Small intestine (tissue), 7 donors: ENCODE data around the gene GNAS. TPM values are rescaled to one million over a fixed set of nuclear protein-coding genes. Genes with fewer than 3 reads are reported as not detected.

Experiments used
- DNase-seq, 2 donors: peaks; one replicate each; pipeline versions ENCODE4 v3.0.0 to v3.0.0-alpha.2; 2013
- FAIRE-seq: peaks from 2 replicates; lab custom pipeline; 2012; peaks lifted over from hg19 to GRCh38; lab: Jason Lieb, UNC
- H3K27ac ChIP-seq, 3 donors: one replicate each; pipeline ENCODE4 v1.5.1; 2013; ENCODE audit warnings: low read length in 2 of 3, mild to moderate bottlenecking in 2 of 3, control low read depth in 1 of 3, inconsistent platforms in 1 of 3, low read depth in 1 of 3, moderate library complexity in 1 of 3
- H3K27me3 ChIP-seq, 3 donors: one replicate each; pipeline ENCODE4 v1.6.1; 2013; ENCODE audit warnings: low read length in 3 of 3, inconsistent platforms in 1 of 3; ENCODE audit not compliant: control insufficient read depth in 3 of 3, insufficient read depth in 3 of 3
- H3K36me3 ChIP-seq, 3 donors: one replicate each; pipeline ENCODE4 v1.6.1; 2013; ENCODE audit warnings: low read length in 3 of 3, inconsistent platforms in 1 of 3, low read depth in 1 of 3, mild to moderate bottlenecking in 1 of 3, moderate library complexity in 1 of 3; ENCODE audit not compliant: control insufficient read depth in 3 of 3, insufficient read depth in 2 of 3
- H3K4me1 ChIP-seq, 3 donors: one replicate each; pipeline ENCODE4 v1.6.1; 2013; ENCODE audit warnings: low read length in 2 of 3, inconsistent platforms in 1 of 3, low read depth in 1 of 3, mild to moderate bottlenecking in 1 of 3, moderate library complexity in 1 of 3; ENCODE audit not compliant: control insufficient read depth in 3 of 3, insufficient read depth in 2 of 3
- H3K4me3 ChIP-seq, 3 donors: one replicate each; pipeline ENCODE4 v1.5.1; 2013; ENCODE audit warnings: low read length in 3 of 3, control low read depth in 1 of 3, inconsistent platforms in 1 of 3, low read depth in 1 of 3, mild to moderate bottlenecking in 1 of 3, moderate library complexity in 1 of 3
- H3K9me3 ChIP-seq, 2 donors: one replicate each; pipeline ENCODE4 v1.6.1; 2013; ENCODE audit warnings: low read depth in 1 of 2, low read length in 1 of 2; ENCODE audit not compliant: control insufficient read depth in 2 of 2, insufficient read depth in 1 of 2
- WGBS, 3 donors: extraction: QIAGEN DNeasy Blood & Tissue Kit; methylation state at CpG; one replicate each; pipeline ENCODE4 v1.1.7; 2013; 5-methylcytosine and 5-hydroxymethylcytosine counted together
- polyA plus RNA-seq, 4 donors: library from polyadenylated mRNA; stranded (reverse) in 3 of 4; unstranded in 1 of 4; fragments of 200-250 nt in 3 of 4; fragments of 120-200 nt in 1 of 4; gene quantifications; one replicate each; pipeline versions ENCODE4 v1.2.1 to v1.2.3, GENCODE V29; 2013
- donor health status: healthy with polysubstance abuse.
- donor health status: control.
- donor health status: control.
- donor health status: Bipolar disorder and iron deficiency.
- donor health status: healthy.

Gene GNAS
- polyA plus RNA-seq, 4 donors = 493 to 875 (median 655) TPM

GRCh38 chr20:58882704-58883089 is 30.2 kb downstream of the GNAS start:
- no peak for FAIRE-seq
- no peak for DNase-seq
- 82 to 95% (median 95%) methylated on average over 5 of the region's 5 CpGs for WGBS, 3 donors
- no peaks in the 10 kb centered on the region for H3K36me3 ChIP-seq
- peaks cover 0 to 2% of the 10 kb centered on the region in 2 donors for H3K9me3 ChIP-seq
- no peaks in the 10 kb centered on the region for H3K4me1 ChIP-seq
- no peaks in the 10 kb centered on the region for H3K27me3 ChIP-seq
- H3K4me3 ChIP-seq = no peak overlapping the region
- no peak overlapping the region for H3K27ac ChIP-seq

DNA sequence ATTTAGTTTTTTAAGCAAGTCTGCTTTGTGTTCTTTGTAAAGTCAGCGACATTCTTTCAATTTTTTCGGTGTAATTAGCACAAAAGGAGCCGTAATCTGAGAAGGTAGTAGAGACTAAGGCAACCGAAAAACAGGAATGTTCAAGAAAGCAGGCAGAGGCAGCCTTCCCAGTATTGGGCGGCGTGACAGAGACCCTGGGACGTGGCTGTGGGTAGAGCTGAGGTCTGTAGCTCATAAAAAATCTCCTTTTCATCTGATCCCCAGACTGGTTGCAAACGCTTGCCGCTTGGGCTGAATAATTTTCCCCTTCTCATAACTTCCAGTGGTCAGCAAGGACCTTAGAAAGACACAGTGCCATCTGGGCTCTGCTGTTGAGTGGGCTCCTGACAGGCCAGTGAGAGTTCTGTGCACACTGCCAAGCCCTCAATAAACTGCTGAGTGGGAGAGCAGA is 30.8 kb downstream of the GNAS start:
- 85 to 95% (median 92%) methylated on average over 9 of the region's 9 CpGs for WGBS, 3 donors

DNA sequence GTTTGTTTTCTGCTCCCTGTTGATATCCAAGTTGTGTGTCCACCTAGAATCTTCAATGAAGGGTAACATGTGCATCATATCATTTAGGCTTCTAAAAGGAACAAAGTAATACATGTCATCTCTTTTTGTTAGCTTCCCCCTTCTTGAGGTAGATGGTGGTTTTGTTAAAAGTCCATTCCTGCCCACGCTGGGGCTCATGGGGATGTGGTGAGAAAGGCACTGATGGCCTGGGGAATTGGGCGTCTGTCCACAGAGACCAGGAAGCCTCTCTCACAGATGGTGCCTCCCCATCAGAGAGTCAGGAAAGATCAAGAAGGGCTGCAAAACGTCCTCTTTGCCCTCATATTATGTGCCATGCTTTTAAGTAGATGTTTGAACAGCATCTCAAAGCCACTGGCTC is 32.5 kb downstream of the GNAS start:
- Histone ChIP-seq H3K27ac (no peak overlapping the region), H3K9me3 (peaks cover 0 to 2% of the 10 kb centered on the region in 2 donors), H3K4me3 (no peak overlapping the region), H3K27me3 (no peaks in the 10 kb centered on the region), H3K4me1 (no peaks in the 10 kb centered on the region), H3K36me3 (no peaks in the 10 kb centered on the region)
- 74 to 88% (median 76%) methylated on average over 3 of the region's 3 CpGs for whole genome bisulfite sequencing, 3 donors
- FAIRE-seq (no peak), DNase-seq (no peak)

More for the DNA sequence above, 30.8 kb downstream of the GNAS start:
- DNase-seq (no peak), FAIRE-seq (no peak)
- peaks cover 0 to 2% of the 10 kb centered on the region in 2 donors for H3K9me3 ChIP-seq
- H3K4me1 ChIP-seq = no peaks in the 10 kb centered on the region
- H3K36me3 ChIP-seq = no peaks in the 10 kb centered on the region
- no peak overlapping the region for H3K4me3 ChIP-seq
- H3K27ac ChIP-seq = no peak overlapping the region
- H3K27me3 ChIP-seq = no peaks in the 10 kb centered on the region

DNA sequence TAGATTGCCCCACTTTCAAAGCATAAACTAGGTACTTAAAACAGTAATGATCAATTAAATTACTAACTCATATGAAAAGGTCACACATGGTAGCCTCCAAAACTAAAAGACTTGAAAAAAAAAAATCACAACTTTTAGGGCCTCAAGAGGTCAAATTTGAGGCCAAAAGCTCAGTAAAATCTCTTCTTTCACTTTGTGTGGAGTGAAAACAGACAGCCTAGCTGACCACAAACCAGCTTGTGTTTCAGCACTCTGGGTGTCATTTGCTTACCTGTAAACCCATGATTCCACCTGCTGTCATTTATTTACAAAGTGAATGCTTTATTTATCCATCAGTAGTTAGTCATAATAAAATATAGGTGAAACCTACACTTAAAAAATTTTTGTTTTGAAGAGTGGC is 34.0 kb downstream of the GNAS start:
- H3K27ac ChIP-seq = no peak overlapping the region
- H3K4me3 ChIP-seq = no peak overlapping the region
- H3K27me3 ChIP-seq = no peaks in the 10 kb centered on the region
- H3K36me3 ChIP-seq = no peaks in the 10 kb centered on the region
- peaks cover 0 to 2% of the 10 kb centered on the region in 2 donors for H3K9me3 ChIP-seq
- H3K4me1 ChIP-seq = no peaks in the 10 kb centered on the region
- DNase-seq (no peak), FAIRE-seq (no peak)

DNA sequence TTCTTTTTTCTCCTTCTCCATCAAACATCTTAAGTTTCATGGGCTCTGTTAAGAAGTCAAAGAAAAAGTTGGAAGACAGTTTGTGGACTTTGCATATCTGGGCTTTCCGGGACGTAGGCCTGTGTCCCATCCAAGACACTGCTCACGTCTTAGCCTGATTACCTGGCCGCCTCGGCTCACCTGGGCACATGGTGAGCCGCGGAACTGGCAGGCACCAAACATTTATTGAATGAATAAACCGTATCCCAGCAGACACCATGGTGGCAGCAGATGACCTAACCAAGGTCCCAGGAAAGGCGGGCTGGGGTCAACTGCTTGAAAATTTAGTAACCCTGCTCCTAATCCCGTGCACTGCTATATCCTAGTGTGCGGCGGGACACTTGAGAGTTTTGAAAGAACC is 35.6 kb downstream of the GNAS start:
- FAIRE-seq (no peak), DNase-seq (peak in 1 of 2 donors; percentile 26)
- H3K4me1 ChIP-seq = no peaks in the 10 kb centered on the region
- peak overlapping the region in 2 of 3 donors; percentile 36 to 79 for H3K27ac ChIP-seq
- 40 to 66% (median 49%) methylated on average over 12 of the region's 12 CpGs for WGBS, 3 donors
- H3K36me3 ChIP-seq = no peaks in the 10 kb centered on the region
- peaks cover 0 to 2% of the 10 kb centered on the region in 2 donors for H3K9me3 ChIP-seq
- peak overlapping the region; percentile 41 to 99 (median 58) for H3K4me3 ChIP-seq
- no peaks in the 10 kb centered on the region for H3K27me3 ChIP-seq

GRCh38 chr20:58888521-58889333 is 36.2 kb downstream of the GNAS start:
- Histone ChIP-seq H3K9me3 (peaks cover 0 to 2% of the 10 kb centered on the region in 2 donors), H3K36me3 (no peaks in the 10 kb centered on the region)
- no peak for FAIRE-seq

GRCh38 chr20:58889334-58889760 is 36.8 kb downstream of the GNAS start:
- DNase-seq = no peak
- Histone ChIP-seq H3K36me3 (no peaks in the 10 kb centered on the region), H3K27me3 (no peaks in the 10 kb centered on the region), H3K27ac (peak overlapping the region; percentile 57 to 97 (median 60)), H3K4me1 (peaks cover 0 to 5% (median 0%) of the 10 kb centered on the region in 3 donors), H3K4me3 (peak overlapping the region; percentile 46 to 99 (median 95)), H3K9me3 (peaks cover 0 to 2% of the 10 kb centered on the region in 2 donors)
- no peak for FAIRE-seq
- 34 to 51% (median 49%) methylated on average over 23 to 35 of the region's 35 CpGs for WGBS, 3 donors

More at GRCh38 chr20:58888521-58889333, 36.2 kb downstream of the GNAS start:
- WGBS, 3 donors = 43 to 54% (median 50%) methylated on average over 79 to 101 of the region's 101 CpGs
- Histone ChIP-seq H3K27me3 (no peaks in the 10 kb centered on the region), H3K4me3 (peak overlapping the region; percentile 58 to 99 (median 95)), H3K4me1 (peaks cover 0 to 2% (median 0%) of the 10 kb centered on the region in 3 donors), H3K27ac (peak overlapping the region; percentile 36 to 97 (median 60))
- peak; percentile 71 to 86 for DNase-seq

GRCh38 chr20:58889798-58890517 is 37.4 kb downstream of the GNAS start:
- Histone ChIP-seq H3K27ac (peak overlapping the region; percentile 92 to 97 (median 93)), H3K36me3 (no peaks in the 10 kb centered on the region), H3K27me3 (no peaks in the 10 kb centered on the region), H3K9me3 (peaks cover 0 to 2% of the 10 kb centered on the region in 2 donors), H3K4me3 (peak overlapping the region; percentile 52 to 99 (median 95)), H3K4me1 (peaks cover 0 to 5% (median 4%) of the 10 kb centered on the region in 3 donors)
- no peak for FAIRE-seq
- WGBS, 3 donors = 21 to 36% (median 35%) methylated on average over 70 to 91 of the region's 91 CpGs
- peak; percentile 7 to 59 for DNase-seq
